Colon (tissue), 2 donors: ENCODE measurements around the gene TNIK.

ENCODE experiments used
- FAIRE-seq: peaks from 2 replicates; lab custom pipeline; 2012; peaks lifted over from hg19 to GRCh38; lab: Jason Lieb, UNC
- donor health status: control.
- donor health status: control.

Gene TNIK

DNA sequence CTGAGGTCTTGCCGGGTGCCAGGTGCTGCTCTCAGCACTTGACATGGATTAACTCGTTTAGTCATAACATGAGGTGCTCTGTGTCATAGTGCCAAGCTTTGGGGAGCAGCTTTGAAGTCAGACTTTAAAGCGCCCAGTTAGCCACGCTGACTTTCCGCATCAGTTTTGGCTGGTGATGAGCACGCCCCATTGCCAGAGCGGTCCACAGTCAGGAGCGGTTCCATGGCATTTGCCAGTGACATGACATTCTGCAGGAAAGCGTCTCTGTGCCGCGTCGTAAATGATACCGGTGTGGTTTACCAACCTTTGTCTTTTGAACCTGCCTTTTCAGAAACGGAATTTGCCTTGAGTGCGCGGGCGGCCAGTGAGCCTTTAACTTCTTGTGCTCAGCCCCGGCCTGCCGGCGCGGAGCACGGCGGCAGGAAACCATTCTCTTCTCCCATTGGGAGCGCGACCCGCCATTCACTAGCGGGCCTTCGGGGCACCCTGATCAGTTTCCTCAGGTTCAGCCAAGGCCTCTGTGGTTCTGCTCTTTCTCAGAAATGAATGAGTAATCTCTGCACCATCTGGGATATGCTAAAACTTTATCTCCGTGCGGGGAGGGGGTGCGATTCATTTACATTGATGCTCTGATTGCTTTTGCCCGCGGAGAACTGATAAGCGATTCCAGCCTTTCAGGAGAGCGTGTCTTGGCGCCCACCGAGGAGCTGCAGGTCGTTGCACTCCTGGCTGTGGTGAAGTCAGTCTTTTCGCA lies 432.0 kb downstream of the TNIK start:
- FAIRE-seq, result no peak

DNA sequence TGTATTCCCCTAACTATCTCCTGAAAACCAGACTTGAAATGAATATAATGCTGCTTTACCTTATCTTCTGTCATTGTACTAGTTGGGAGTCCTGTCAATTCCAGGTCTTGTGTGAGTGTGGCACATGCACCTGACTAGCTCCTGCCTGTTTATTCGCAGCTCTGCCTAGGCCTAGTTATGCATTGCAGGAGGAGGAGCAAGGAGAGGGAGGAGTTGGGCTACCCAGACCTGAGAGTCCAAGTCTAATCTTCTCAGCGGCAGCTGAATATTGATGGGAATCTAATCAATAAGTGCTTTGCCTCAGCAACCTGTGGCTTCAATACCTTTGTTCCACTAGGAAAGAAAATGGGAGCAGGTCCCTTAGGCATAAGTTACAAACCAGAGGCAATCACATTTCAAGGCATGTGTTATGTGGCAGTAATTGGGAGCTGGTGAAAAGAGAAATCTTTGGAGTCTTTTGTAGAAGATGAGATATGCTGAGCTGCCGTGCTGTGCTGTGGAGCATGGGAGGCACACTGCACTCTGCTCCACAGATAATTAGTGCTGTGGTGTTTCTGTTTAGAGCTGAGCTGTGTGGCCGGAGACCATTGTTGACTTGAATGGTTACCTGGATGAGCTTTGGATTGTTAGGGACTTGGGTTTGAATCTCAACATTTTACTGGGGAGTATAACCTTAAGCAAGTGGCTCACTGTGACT lies 433.5 kb downstream of the TNIK start, which contains the start of gene SLC2A2:
Gene SLC2A2, minus strand, starts transcription at position 124 of the 697 bp plus-strand sequence. Its CDS starts 50 bp downstream, at position 74.
- no peak for FAIRE-seq

DNA sequence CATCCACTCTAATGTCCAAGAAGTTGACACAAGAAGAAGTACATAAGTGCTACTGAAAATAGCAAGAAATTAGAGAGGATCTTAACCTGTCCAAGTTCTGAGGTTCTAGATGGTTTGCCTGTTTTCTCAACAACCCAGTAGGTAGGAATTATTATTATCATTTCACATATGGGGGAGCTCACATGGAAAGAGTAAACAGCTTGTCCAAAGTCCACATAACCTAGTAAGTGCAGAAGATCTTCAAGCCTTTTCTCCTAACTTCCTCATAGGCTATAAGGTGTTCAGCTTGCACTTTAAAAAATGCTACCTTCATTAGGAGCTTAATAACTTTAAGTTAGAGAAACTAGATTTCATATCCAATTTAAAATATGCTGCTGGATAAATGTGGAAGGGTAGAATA lies 436.6 kb downstream of the TNIK start:
- FAIRE-seq, result no peak

DNA sequence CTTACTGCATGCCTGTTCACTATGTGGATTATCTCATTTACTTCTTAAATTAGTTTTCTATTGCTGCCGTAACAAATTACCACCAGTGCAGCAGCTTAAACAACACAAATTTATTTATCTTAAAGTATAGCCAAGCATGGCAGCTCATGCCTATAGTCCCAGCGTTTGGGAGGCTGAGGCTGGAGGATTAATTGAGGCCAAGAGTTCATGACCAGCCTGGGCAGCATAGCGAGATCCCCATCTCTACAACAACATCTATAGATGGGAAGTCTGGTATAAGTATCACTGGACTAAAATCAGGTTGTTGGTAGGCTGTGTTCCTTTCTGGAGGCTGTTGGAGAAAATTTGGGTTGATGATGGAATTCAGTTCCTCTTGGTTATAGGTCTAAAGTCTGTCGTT lies 438.8 kb downstream of the TNIK start:
- FAIRE-seq, result no peak

DNA sequence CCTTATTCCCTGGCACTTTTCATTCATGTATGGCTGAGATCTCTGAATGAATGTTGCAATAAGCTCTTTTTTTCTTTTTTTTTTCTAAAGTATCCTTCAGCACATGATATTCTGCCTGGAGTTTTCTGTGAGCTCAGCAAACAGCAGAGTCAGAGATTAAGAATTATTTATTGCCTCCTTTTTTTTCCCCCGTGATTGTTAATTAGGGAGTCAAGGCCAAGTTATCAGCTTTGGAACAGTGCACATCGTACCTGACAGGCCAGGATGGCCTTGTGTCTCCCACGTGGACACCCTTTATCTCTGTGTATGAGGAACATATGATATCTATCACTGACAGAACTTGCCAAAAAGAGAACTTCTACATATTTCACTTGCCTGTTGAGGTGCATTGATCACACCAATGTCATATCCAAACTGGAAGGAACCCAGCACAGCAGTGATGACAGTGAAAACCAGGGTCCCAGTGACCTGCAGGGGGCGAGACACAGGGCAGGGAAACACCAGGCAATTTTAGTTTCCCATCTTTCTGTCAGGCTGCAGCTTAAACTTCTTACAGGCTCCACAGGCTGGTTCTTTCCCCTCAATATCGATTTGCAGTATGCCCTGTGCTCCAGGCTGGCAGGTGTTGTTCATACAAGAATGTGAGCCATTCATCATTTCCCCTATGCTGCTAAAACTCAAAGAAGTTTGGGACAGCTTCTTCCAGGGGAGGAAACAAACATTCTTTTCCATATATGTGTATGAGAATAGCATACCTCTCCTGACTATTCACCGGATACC lies 441.9 kb downstream of the TNIK start:
- no peak for FAIRE-seq

DNA sequence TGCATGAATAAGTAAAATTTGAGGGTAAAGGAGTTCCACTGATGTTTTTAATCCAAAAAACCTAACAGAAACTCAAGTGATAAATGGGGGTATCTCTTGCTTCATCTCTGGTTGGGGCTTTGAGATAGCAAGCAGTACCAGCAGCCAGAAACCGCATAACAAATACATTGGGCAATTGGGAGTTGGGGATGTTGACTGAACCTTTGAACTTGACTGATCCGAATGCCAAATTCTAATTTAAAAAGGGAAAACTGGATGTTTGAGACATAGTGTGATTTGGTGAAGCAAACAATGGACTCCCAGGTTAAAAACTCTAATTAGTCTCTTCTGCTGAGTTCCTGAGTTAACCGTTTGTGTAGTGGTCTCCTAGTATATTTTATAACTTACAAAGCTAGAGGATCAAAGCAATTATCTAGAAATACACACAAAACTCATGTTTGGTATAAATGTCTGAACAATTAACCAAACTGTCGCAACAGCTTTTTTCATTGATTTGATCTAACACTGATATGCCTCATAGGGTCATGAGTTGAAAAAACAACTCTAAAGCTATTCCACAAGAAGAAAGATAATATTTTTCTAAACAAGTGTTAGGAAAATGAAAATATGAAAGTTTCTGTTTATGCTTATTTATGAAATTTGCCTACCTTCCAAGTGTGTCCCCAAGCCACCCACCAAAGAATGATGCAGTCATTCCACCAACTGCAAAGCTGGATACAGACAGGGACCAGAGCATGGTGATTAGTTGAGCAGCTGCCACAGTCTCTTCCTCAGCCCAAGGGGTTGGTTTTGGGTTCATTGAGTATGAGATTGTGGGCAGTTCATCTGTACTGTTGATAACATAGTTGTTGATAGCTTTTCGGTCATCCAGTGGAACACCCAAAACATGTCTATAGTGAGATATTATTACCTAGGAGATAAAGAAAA lies 446.1 kb downstream of the TNIK start:
- no peak for FAIRE-seq

DNA sequence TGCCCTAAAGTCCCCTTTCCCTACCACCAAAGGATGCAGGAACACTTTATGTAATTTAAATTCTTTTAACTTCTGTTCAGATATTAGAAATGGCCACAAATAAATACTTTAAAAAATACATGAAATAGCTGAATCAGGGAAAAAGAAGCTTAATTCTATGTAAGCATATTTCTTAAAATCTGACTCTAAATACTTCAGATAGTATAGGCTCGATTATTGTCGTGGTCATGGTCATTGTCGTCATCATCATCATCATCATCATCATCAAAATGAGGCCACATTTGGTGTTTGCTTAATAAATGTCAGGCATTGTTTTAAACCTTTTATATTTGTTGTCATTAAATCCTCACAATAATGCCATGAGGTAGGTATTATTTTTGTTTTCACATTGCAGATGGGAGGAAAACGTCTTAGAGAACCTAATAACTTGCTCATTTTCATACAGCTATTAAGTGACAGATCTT lies 448.3 kb downstream of the TNIK start:
- no peak for FAIRE-seq
